GM19324 (cell line): ENCODE results near the gene TBC1D9B.
"Not testable (repeated sequence)": the region's sequence is repeated elsewhere in the genome, so short reads cannot be mapped to it uniquely, and the experiment has no call there.

Source experiments
- ATAC-seq: cut with Tn5 transposase; IDR thresholded peaks from one replicate; pipeline ENCODE4 v1.9.1; 2021; ENCODE audit warnings: mild to moderate bottlenecking, moderate library complexity; ENCODE audit not compliant: unreplicated experiment, low FRiP score

The TBC1D9B gene

GRCh38 chr5:179871533-179871932 is 36.2 kb downstream of the TBC1D9B start:
- not testable (repeated sequence) for ATAC-seq

GRCh38 chr5:179870952-179871351 is 36.7 kb downstream of the TBC1D9B start:
- ATAC-seq, result no peak

GRCh38 chr5:179870403-179870903 is 37.2 kb downstream of the TBC1D9B start:
- ATAC-seq, result no peak

- ATAC-seq, result no peak
Measured at GRCh38 chr5:179869641-179870402, 37.9 kb downstream of the TBC1D9B start.

GRCh38 chr5:179869101-179869500 is 38.6 kb downstream of the TBC1D9B start:
- no peak for ATAC-seq

- no peak for ATAC-seq
Measured at GRCh38 chr5:179868541-179868940, 39.2 kb downstream of the TBC1D9B start.

- ATAC-seq, result no peak
Measured at GRCh38 chr5:179867476-179867875, 40.2 kb downstream of the TBC1D9B start.

- ATAC-seq, result no peak
Measured at GRCh38 chr5:179867079-179867465, 40.6 kb downstream of the TBC1D9B start.

- no peak for ATAC-seq
Measured at GRCh38 chr5:179866241-179867078, 41.2 kb downstream of the TBC1D9B start.

- no peak for ATAC-seq
Measured at GRCh38 chr5:179865491-179866240, 42.0 kb downstream of the TBC1D9B start.

- ATAC-seq, result no peak
Measured at GRCh38 chr5:179864686-179865085, 43.0 kb downstream of the TBC1D9B start.

GRCh38 chr5:179863449-179864085 is 44.1 kb downstream of the TBC1D9B start:
- no peak for ATAC-seq

GRCh38 chr5:179862891-179863290 is 44.8 kb downstream of the TBC1D9B start:
- no peak for ATAC-seq

- no peak for ATAC-seq
Measured at GRCh38 chr5:179862296-179862695, 45.4 kb downstream of the TBC1D9B start.

GRCh38 chr5:179860301-179860700 is 47.4 kb downstream of the TBC1D9B start:
- no peak for ATAC-seq

- ATAC-seq, result peak; percentile 98
Measured at GRCh38 chr5:179858586-179859427, 48.9 kb downstream of the TBC1D9B start, which contains the start of gene MRNIP. TSS of gene MRNIP (minus strand) at chr5:179858817. CDS start at chr5:179858796, 21 bp downstream.

GRCh38 chr5:179858241-179858585 is 49.5 kb downstream of the TBC1D9B start:
- ATAC-seq, result peak; percentile 42

GRCh38 chr5:179854356-179854755 is 53.3 kb downstream of the TBC1D9B start:
- ATAC-seq, result no peak

GRCh38 chr5:179852993-179853547 is 54.6 kb downstream of the TBC1D9B start:
- ATAC-seq, result peak; percentile 80
